ENCODE measurements around the gene MET. TPM values are rescaled to one million over a fixed set of nuclear protein-coding genes. Genes with fewer than 3 reads are reported as not detected.

The MET gene
- total RNA-seq, 1 donor from 2014 or later, result 55.4 TPM

- Mint-ChIP-seq H3K36me3 (ENCODE audit: unreplicated experiment) (peaks cover 23% of the 10 kb centered on the region), H3K4me3 (ENCODE audit: unreplicated experiment) (no peak overlapping the region), H3K27me3 (ENCODE audit: unreplicated experiment) (no peaks in the 10 kb centered on the region), H3K27ac (ENCODE audit: unreplicated experiment) (peak overlapping the region; percentile 47), H3K9me3 (ENCODE audit: unreplicated experiment) (no peaks in the 10 kb centered on the region), H3K4me1 (ENCODE audit: unreplicated experiment) (peaks cover 47% of the 10 kb centered on the region)
- no peak for TF ChIP-seq CTCF (IDR thresholded peaks at IDR 0.05)
- DNase-seq (ENCODE audit: extremely low spot score, unreplicated experiment), result no peak
Measured at GRCh38 chr7:116783666-116784318, 111.8 kb downstream of the MET start.

- H3K4me3 Mint-ChIP-seq (ENCODE audit: unreplicated experiment), result no peak overlapping the region
- peaks cover 25% of the 10 kb centered on the region for H3K36me3 Mint-ChIP-seq (ENCODE audit: unreplicated experiment)
- peaks cover 40% of the 10 kb centered on the region for H3K4me1 Mint-ChIP-seq (ENCODE audit: unreplicated experiment)
- DNase-seq (ENCODE audit: extremely low spot score, unreplicated experiment), result no peak
- no peaks in the 10 kb centered on the region for H3K9me3 Mint-ChIP-seq (ENCODE audit: unreplicated experiment)
- no peak overlapping the region for H3K27ac Mint-ChIP-seq (ENCODE audit: unreplicated experiment)
- no peak for TF ChIP-seq CTCF (IDR thresholded peaks at IDR 0.05)
- no peaks in the 10 kb centered on the region for H3K27me3 Mint-ChIP-seq (ENCODE audit: unreplicated experiment)
Measured at GRCh38 chr7:116784647-116785046, 112.7 kb downstream of the MET start.

- Mint-ChIP-seq H3K27ac (ENCODE audit: unreplicated experiment) (no peak overlapping the region), H3K4me1 (ENCODE audit: unreplicated experiment) (peaks cover 35% of the 10 kb centered on the region), H3K9me3 (ENCODE audit: unreplicated experiment) (no peaks in the 10 kb centered on the region), H3K27me3 (ENCODE audit: unreplicated experiment) (no peaks in the 10 kb centered on the region), H3K36me3 (ENCODE audit: unreplicated experiment) (peaks cover 34% of the 10 kb centered on the region), H3K4me3 (ENCODE audit: unreplicated experiment) (no peak overlapping the region)
- no peak for TF ChIP-seq CTCF (IDR thresholded peaks at IDR 0.05)
- DNase-seq (ENCODE audit: extremely low spot score, unreplicated experiment), result no peak
Measured at GRCh38 chr7:116785843-116786242, 113.8 kb downstream of the MET start.

GRCh38 chr7:116786791-116787443 is 114.9 kb downstream of the MET start:
- H3K36me3 Mint-ChIP-seq (ENCODE audit: unreplicated experiment), result peaks cover 30% of the 10 kb centered on the region
- no peak overlapping the region for H3K27ac Mint-ChIP-seq (ENCODE audit: unreplicated experiment)
- H3K27me3 Mint-ChIP-seq (ENCODE audit: unreplicated experiment), result no peaks in the 10 kb centered on the region
- DNase-seq (ENCODE audit: extremely low spot score, unreplicated experiment), result no peak
- peak; percentile 37 for TF ChIP-seq CTCF (IDR thresholded peaks at IDR 0.05)
- H3K9me3 Mint-ChIP-seq (ENCODE audit: unreplicated experiment), result no peaks in the 10 kb centered on the region
- no peak overlapping the region for H3K4me3 Mint-ChIP-seq (ENCODE audit: unreplicated experiment)
- H3K4me1 Mint-ChIP-seq (ENCODE audit: unreplicated experiment), result peaks cover 25% of the 10 kb centered on the region

- H3K27me3 Mint-ChIP-seq (ENCODE audit: unreplicated experiment), result no peaks in the 10 kb centered on the region
- peaks cover 15% of the 10 kb centered on the region for H3K4me1 Mint-ChIP-seq (ENCODE audit: unreplicated experiment)
- no peak overlapping the region for H3K27ac Mint-ChIP-seq (ENCODE audit: unreplicated experiment)
- TF ChIP-seq CTCF (IDR thresholded peaks at IDR 0.05), result no peak
- no peak for DNase-seq (ENCODE audit: extremely low spot score, unreplicated experiment)
- no peaks in the 10 kb centered on the region for H3K9me3 Mint-ChIP-seq (ENCODE audit: unreplicated experiment)
- H3K4me3 Mint-ChIP-seq (ENCODE audit: unreplicated experiment), result no peak overlapping the region
- peaks cover 31% of the 10 kb centered on the region for H3K36me3 Mint-ChIP-seq (ENCODE audit: unreplicated experiment)
Measured at GRCh38 chr7:116787881-116788280, 115.9 kb downstream of the MET start.

All from osteocyte (in vitro differentiated cells).